CD4-positive, CD25-positive, alpha-beta regulatory T cell (primary cell): Measurements from ENCODE around the gene DLX4. TPM values are rescaled to one million over a fixed set of nuclear protein-coding genes. Genes with fewer than 3 reads are reported as not detected.

Experiments used
- ATAC-seq, 2 donors: fragments of 150-1000 bp; cut with Tn5 transposase; one replicate each; pipeline ENCODE4 v1.10.0; 2021; ENCODE audit warnings: low read depth in 2 of 2, moderate number of reproducible peaks in 2 of 2, moderate library complexity in 1 of 2
- DNase-seq, 3 donors: peaks; one replicate each; pipeline versions ENCODE4 v3.0.0 to v3.0.0-alpha.2; 2012 to 2022; ENCODE audit warnings: mixed read lengths in 1 of 3
- H3K27ac ChIP-seq: one replicate; pipeline ENCODE4 v1.7.0; 2013; ENCODE audit warnings: mild to moderate bottlenecking, low read length; ENCODE audit not compliant: insufficient read depth, poor library complexity, severe bottlenecking
- H3K27me3 ChIP-seq: one replicate; pipeline ENCODE4 v1.7.0; 2013; ENCODE audit warnings: low read length; ENCODE audit not compliant: control insufficient read depth, insufficient read depth
- H3K36me3 ChIP-seq: one replicate; pipeline ENCODE4 v1.7.0; 2013; ENCODE audit warnings: mild to moderate bottlenecking, low read length, moderate library complexity; ENCODE audit not compliant: control insufficient read depth, insufficient read depth
- H3K4me1 ChIP-seq: 2 replicates; pipeline ENCODE4 v1.7.0; 2013; ENCODE audit warnings: mild to moderate bottlenecking, low read length; ENCODE audit not compliant: insufficient read depth, control insufficient read depth, poor library complexity, severe bottlenecking
- H3K4me3 ChIP-seq: one replicate; pipeline ENCODE4 v1.7.0; 2013; ENCODE audit warnings: low read depth, mild to moderate bottlenecking, low read length, moderate library complexity
- H3K9me3 ChIP-seq, 2 experiments: 1 replicate in 1 of 2; 2 replicates in 1 of 2; pipeline ENCODE4 v1.7.0; 2013; ENCODE audit warnings: low read length in 2 of 2, mild to moderate bottlenecking in 1 of 2, moderate library complexity in 1 of 2; ENCODE audit not compliant: control insufficient read depth in 2 of 2
- H3K27ac Mint-ChIP-seq, 3 donors: one replicate each; pipeline ENCODE4 v1.8.0; 2020 to 2022; ENCODE audit warnings: mild to moderate bottlenecking in 3 of 3, mixed read lengths in 3 of 3, moderate library complexity in 2 of 3
- H3K27me3 Mint-ChIP-seq: one replicate; pipeline ENCODE4 v1.8.0; 2022; ENCODE audit warnings: mild to moderate bottlenecking, mixed read lengths
- H3K36me3 Mint-ChIP-seq: one replicate; pipeline ENCODE4 v1.8.0; 2020; ENCODE audit warnings: mixed read lengths
- H3K4me1 Mint-ChIP-seq, 4 donors: one replicate each; pipeline ENCODE4 v1.8.0; 2020 to 2022; ENCODE audit warnings: mixed read lengths in 4 of 4, mild to moderate bottlenecking in 1 of 4
- H3K4me3 Mint-ChIP-seq, 4 donors: one replicate each; pipeline ENCODE4 v1.8.0; 2020 to 2022; ENCODE audit warnings: mild to moderate bottlenecking in 4 of 4, mixed read lengths in 4 of 4, moderate library complexity in 3 of 4
- H3K9me3 Mint-ChIP-seq, 7 donors: one replicate each; pipeline ENCODE4 v1.8.0; 2020 to 2022; ENCODE audit warnings: mixed read lengths in 7 of 7, mild to moderate bottlenecking in 3 of 7, moderate library complexity in 2 of 7
- polyA plus RNA-seq, 4 donors: library from polyadenylated mRNA; unstranded; fragments of 300-500 nt; fragmentation: Illumina TruSeq; gene quantifications; one replicate each; pipeline ENCODE4 v1.2.3, GENCODE V29; 2021
- total RNA-seq: library from RNA; stranded (reverse); gene quantifications from one replicate; pipeline ENCODE4 v1.2.3, GENCODE V29; 2022

The DLX4 gene
- total and polyA plus RNA-seq, 5 donors from 2014 or later: not detected

- peaks cover 52% of the 10 kb centered on the region for H3K27me3 Mint-ChIP-seq
These were observed 17.5 kb upstream of the DLX4 start for GRCh38 chr17:49951362-49952082.

GRCh38 chr17:49952209-49952911 lies 16.6 kb upstream of the DLX4 start:
- DNase-seq: peak; percentile 56 to 78 (median 73)
- no peaks in the 10 kb centered on the region for H3K36me3 Mint-ChIP-seq
- no peak overlapping the region for H3K27ac Mint-ChIP-seq
- Histone ChIP-seq H3K36me3 (no peaks in the 10 kb centered on the region), H3K4me1 (no peaks in the 10 kb centered on the region), H3K9me3 (no peaks in the 10 kb centered on the region), H3K4me3 (no peak overlapping the region), H3K27ac (no peak overlapping the region), H3K27me3 (no peaks in the 10 kb centered on the region)
- ATAC-seq: peak; percentile 75 to 81
- peak overlapping the region in 1 of 4 donors; percentile 48 for H3K4me3 Mint-ChIP-seq
- peaks cover 60% of the 10 kb centered on the region for H3K27me3 Mint-ChIP-seq
- H3K4me1 Mint-ChIP-seq: no peaks in the 10 kb centered on the region
- H3K9me3 Mint-ChIP-seq: peaks cover 0 to 8% (median 0%) of the 10 kb centered on the region in 7 donors

More at GRCh38 chr17:49951362-49952082, 17.5 kb upstream of the DLX4 start:
- H3K36me3 Mint-ChIP-seq: no peaks in the 10 kb centered on the region
- H3K36me3 ChIP-seq: no peaks in the 10 kb centered on the region
- ATAC-seq: no peak
- no peak for DNase-seq
- H3K27ac ChIP-seq: no peak overlapping the region
- H3K9me3 Mint-ChIP-seq: peaks cover 0 to 3% (median 0%) of the 10 kb centered on the region in 7 donors
- H3K9me3 ChIP-seq: no peaks in the 10 kb centered on the region
- no peak overlapping the region for H3K4me3 ChIP-seq
- no peaks in the 10 kb centered on the region for H3K4me1 ChIP-seq
- H3K27ac Mint-ChIP-seq: no peak overlapping the region
- no peaks in the 10 kb centered on the region for H3K27me3 ChIP-seq
- no peaks in the 10 kb centered on the region for H3K4me1 Mint-ChIP-seq
- H3K4me3 Mint-ChIP-seq: peak overlapping the region in 1 of 4 donors; percentile 54

GRCh38 chr17:49952912-49953497 lies 16.0 kb upstream of the DLX4 start:
- Histone ChIP-seq H3K4me3 (no peak overlapping the region), H3K4me1 (no peaks in the 10 kb centered on the region), H3K36me3 (no peaks in the 10 kb centered on the region), H3K27me3 (no peaks in the 10 kb centered on the region), H3K27ac (no peak overlapping the region), H3K9me3 (no peaks in the 10 kb centered on the region)
- H3K4me3 Mint-ChIP-seq: no peak overlapping the region
- no peak overlapping the region for H3K27ac Mint-ChIP-seq
- peaks cover 0 to 8% (median 0%) of the 10 kb centered on the region in 7 donors for H3K9me3 Mint-ChIP-seq
- no peak for DNase-seq
- H3K27me3 Mint-ChIP-seq: peaks cover 63% of the 10 kb centered on the region
- no peak for ATAC-seq
- H3K36me3 Mint-ChIP-seq: no peaks in the 10 kb centered on the region
- H3K4me1 Mint-ChIP-seq: no peaks in the 10 kb centered on the region

- H3K9me3 ChIP-seq: no peaks in the 10 kb centered on the region
- no peak overlapping the region for H3K27ac ChIP-seq
- H3K27me3 ChIP-seq: no peaks in the 10 kb centered on the region
- peaks cover 52% of the 10 kb centered on the region for H3K27me3 Mint-ChIP-seq
- no peaks in the 10 kb centered on the region for H3K4me1 ChIP-seq
- ATAC-seq: no peak
- no peak overlapping the region for H3K4me3 Mint-ChIP-seq
- H3K27ac Mint-ChIP-seq: no peak overlapping the region
- no peak overlapping the region for H3K4me3 ChIP-seq
- peaks cover 0 to 8% (median 0%) of the 10 kb centered on the region in 7 donors for H3K9me3 Mint-ChIP-seq
- no peaks in the 10 kb centered on the region for H3K36me3 ChIP-seq
- H3K36me3 Mint-ChIP-seq: no peaks in the 10 kb centered on the region
- DNase-seq: no peak
- H3K4me1 Mint-ChIP-seq: no peaks in the 10 kb centered on the region
These were observed 13.8 kb upstream of the DLX4 start for GRCh38 chr17:49955157-49955556.

- no peaks in the 10 kb centered on the region for H3K4me1 ChIP-seq
- Mint-ChIP-seq H3K27ac (no peak overlapping the region), H3K36me3 (no peaks in the 10 kb centered on the region), H3K27me3 (peaks cover 51% of the 10 kb centered on the region), H3K4me1 (no peaks in the 10 kb centered on the region), H3K9me3 (peaks cover 0 to 8% (median 0%) of the 10 kb centered on the region in 7 donors), H3K4me3 (no peak overlapping the region)
- no peak for ATAC-seq
- no peak overlapping the region for H3K27ac ChIP-seq
- H3K9me3 ChIP-seq: no peaks in the 10 kb centered on the region
- no peak for DNase-seq
- no peaks in the 10 kb centered on the region for H3K27me3 ChIP-seq
- H3K36me3 ChIP-seq: no peaks in the 10 kb centered on the region
- H3K4me3 ChIP-seq: no peak overlapping the region
These were observed 12.2 kb upstream of the DLX4 start for GRCh38 chr17:49956780-49957179.

GRCh38 chr17:49957350-49957749 lies 11.6 kb upstream of the DLX4 start:
- ATAC-seq: no peak
- Histone ChIP-seq H3K4me3 (no peak overlapping the region), H3K4me1 (no peaks in the 10 kb centered on the region), H3K36me3 (no peaks in the 10 kb centered on the region), H3K9me3 (no peaks in the 10 kb centered on the region), H3K27ac (no peak overlapping the region), H3K27me3 (no peaks in the 10 kb centered on the region)
- Mint-ChIP-seq H3K36me3 (no peaks in the 10 kb centered on the region), H3K4me1 (peaks cover 0 to 2% (median 0%) of the 10 kb centered on the region in 4 donors), H3K9me3 (peaks cover 0 to 8% (median 0%) of the 10 kb centered on the region in 7 donors), H3K27ac (no peak overlapping the region), H3K4me3 (no peak overlapping the region), H3K27me3 (peaks cover 53% of the 10 kb centered on the region)
- DNase-seq: no peak

- peaks cover 8% of the 10 kb centered on the region for H3K27me3 ChIP-seq
- no peaks in the 10 kb centered on the region for H3K9me3 ChIP-seq
- Mint-ChIP-seq H3K36me3 (peaks cover 3% of the 10 kb centered on the region), H3K27me3 (peaks cover 58% of the 10 kb centered on the region), H3K9me3 (peaks cover 0 to 7% (median 0%) of the 10 kb centered on the region in 7 donors), H3K4me1 (peaks cover 0 to 6% (median 4%) of the 10 kb centered on the region in 4 donors), H3K4me3 (no peak overlapping the region), H3K27ac (no peak overlapping the region)
- DNase-seq: no peak
- no peaks in the 10 kb centered on the region for H3K36me3 ChIP-seq
- H3K27ac ChIP-seq: no peak overlapping the region
- H3K4me1 ChIP-seq: no peaks in the 10 kb centered on the region
- no peak for ATAC-seq
- no peak overlapping the region for H3K4me3 ChIP-seq
These were observed 10.3 kb upstream of the DLX4 start for GRCh38 chr17:49958723-49959122.
